ENCODE data around the gene CHN2.

Gene CHN2

DNA sequence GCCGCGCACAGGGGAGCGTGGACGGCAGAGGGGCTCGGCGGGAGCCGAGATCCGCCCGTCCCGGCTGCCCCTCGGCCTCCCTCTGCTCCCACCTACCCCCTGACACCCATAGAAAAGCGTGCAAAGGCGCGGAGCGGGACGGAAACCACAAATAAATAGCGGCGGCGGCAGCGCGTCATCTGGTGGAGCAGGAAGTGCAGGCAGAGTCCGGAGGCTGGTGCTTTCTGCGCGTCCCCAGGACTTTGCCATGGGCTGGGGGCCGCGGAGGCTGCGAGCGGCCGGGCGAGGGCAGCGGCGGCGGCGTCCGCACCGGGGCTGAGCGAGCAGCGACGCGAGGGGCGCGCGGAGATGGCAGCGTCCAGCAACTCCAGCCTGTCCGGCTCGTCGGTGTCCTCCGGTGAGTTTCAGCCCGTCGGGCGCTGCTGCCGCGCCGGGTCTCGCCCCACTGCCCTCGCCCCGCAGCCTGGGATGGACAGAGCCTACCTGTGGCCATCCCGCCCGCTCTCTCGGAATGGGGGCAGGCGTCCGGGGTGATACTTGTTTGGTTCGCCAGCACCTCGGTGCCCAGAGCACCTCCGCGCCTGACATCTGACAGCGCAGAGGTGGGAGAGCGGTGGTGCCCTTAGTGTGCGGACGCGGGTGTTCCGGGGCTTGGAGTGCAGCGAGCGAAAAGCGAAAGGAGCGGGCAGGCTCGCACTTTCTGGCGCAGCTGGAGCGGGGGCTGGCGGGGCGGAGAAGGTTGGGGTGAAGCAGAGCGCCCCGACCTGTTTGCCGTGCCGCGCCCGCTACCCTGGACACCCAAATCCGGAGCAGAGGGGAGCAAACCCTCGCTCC, at the start of gene CHN2:
CHN2 (plus strand) TSS at position 182 of the 834 bp plus-strand sequence.
- DNase-seq (ENCODE audit: low read depth, low spot score) = no peak

DNA sequence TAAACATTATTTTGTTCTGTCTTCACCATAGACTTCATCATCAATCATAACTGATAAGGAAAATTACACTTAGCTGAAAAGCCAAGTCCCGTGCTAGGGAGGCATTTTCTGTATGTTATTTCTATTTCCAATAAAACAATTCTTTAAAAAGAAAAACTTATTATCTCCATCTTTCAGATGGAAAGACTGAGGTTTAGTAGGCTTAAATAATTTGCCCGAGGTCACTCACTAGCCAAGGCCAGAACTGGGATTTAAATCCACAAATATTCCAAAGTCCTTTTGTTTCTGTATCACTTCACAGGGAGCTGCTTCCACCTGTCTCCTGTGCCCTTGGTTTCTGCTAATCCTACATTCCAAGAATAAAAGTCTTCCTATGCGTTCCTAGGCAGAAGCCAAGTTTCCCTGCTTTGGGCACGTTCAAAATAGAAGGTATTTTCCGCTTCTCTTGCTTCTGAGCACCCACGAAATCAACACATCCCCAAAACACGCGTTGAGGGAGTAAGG, 49.0 kb upstream of the CHN2 start:
- no peak for DNase-seq (ENCODE audit: low read depth, low spot score)

DNA sequence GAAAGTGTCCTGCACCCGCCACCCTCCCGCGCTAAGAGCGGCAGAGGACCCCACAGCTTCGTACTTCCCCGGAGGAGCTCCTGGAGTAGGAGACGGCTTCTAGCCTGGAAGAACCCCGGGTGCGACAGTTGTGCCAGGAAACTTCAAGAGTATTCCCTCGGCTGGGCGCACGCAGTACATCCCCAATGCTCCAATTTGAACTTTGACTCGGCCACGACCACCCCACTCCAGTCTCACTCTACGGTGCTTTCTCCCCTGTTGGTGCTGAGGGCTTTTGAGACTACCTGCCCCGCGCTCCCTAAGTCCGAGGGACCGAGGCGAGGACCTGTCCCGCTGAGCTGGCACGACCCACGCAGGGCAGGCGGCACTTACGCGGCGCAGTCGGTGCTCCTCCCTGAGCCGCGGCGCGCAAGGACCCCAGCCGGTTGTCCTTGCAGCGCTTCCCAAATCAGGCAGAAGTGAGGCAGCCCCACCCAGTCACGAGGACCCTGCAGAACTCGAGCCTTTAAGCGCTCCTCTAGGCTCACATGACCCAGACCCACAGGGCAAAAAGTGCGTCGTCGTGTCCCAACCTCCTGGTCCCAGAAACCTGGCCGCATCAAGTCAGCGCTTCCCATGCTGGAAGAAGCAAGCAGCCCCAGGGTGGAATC, 48.4 kb upstream of the CHN2 start, which contains the start of gene CPVL:
CPVL (minus strand) TSS at position 481 of the 650 bp plus-strand sequence. CDS start 25,476 bp downstream, outside the sequence.
- DNase-seq (ENCODE audit: low read depth, low spot score) = peak; percentile 57

DNA sequence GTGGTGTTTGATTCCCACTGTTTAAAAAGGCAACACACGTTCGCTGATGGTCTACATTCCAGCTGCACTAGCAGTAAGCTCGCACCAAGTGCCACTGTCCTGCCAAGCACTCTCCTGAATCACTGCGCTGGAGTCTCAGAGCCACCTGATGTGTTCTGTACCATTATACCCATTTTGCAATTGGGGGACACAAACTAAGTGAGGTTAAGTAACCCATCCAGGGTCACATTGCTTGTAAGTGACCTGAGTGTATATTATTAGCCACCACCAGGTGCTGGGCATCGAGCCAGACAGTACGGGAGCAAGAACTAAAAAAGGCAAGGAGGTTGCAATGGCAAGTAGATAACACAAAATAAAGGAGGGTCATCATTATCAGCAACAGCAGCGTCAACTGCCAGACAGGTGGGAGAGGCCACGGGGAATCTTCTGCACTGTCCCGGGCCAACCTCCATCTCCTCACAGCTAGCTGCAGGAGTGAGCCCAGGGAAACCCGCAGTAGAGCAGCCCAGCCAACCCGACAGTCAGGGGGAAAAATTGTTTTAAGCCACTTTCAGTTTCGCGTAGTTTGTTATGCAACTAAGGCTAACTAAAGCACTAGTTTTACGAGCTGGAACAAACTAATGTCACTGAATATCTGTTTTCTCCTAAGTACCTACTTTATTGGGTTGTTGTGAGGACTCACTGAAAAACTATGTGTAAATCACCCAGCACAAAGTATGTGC, 47.5 kb upstream of the CHN2 start:
- no peak for DNase-seq (ENCODE audit: low read depth, low spot score)

DNA sequence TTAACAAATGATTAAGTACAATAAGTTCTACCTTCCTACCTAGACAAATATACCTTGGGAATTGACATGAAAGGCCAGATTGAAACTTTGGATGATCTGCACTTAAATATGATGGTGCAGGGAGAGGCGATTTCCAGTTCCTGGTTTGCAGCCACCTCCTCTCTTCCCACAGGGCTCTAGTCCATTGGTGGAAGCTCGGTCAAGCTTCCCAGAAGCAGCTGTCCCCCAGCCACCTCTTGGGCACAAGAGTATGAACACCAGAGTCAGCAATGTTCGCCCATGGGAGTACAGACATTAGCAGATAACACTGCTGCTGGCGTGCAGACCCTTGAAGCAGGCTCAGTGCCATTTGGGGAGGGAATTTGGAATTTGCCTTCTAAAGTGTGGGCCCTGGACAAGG, 46.8 kb upstream of the CHN2 start:
- no peak for DNase-seq (ENCODE audit: low read depth, low spot score)

DNA sequence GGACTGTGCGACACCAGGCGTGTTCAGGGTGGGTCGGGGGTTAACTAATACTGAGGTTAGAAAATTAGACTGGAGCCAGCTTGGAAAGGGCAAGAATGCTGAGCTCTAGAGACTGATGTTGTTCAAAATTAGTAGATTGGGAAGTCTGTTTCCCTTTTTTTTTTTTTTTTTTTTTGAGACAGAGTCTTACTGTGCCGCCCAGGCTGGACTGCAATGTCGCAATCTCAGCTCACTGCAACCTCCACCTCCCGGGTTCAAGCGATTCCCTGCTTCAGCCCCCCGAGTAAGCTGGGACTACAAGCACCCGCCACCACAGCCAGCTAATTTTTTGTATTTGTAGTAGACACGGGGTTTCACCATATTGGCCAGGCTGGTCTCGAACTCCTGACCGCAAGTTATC, 45.5 kb upstream of the CHN2 start:
- DNase-seq (ENCODE audit: low read depth, low spot score) = no peak

DNA sequence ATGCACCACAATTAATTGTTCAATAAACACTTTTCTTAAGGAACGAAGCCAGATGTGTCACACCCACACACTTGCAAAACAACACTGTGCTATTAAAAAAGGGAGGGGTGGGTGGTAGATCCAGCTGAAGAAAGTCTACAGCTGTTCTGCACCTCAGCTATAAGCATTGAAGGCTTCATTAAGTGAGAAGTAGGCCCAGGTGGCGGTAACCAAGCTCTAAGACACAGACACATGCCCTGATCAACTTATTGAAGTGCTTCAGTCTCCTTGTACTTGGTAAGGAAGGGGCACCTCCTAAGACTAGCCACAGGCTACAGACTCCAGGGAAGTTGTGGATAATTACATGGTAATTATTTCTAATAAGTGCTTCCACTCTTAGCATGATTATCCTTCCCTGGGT, 43.7 kb upstream of the CHN2 start:
- DNase-seq (ENCODE audit: low read depth, low spot score) = no peak

DNA sequence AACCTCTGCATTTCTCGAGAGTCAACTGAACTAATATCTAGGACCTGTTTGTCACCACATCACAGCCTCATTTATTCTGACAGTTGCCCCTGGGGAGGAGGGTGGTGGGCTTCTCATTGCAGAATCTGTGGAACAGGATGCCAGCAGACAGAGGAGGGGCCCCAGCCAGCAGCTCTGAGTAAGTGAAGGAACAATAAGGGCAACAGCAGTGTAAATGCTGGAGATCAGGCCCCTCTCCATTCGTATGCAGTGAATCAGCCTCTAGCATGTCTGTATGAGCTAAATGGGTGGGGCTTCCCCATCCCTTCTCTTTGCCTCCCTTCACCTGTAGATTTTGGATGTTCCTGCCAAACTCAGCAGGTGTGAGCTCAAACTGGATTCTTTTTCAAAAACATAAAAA, 40.5 kb upstream of the CHN2 start:
- DNase-seq (ENCODE audit: low read depth, low spot score) = no peak

DNA sequence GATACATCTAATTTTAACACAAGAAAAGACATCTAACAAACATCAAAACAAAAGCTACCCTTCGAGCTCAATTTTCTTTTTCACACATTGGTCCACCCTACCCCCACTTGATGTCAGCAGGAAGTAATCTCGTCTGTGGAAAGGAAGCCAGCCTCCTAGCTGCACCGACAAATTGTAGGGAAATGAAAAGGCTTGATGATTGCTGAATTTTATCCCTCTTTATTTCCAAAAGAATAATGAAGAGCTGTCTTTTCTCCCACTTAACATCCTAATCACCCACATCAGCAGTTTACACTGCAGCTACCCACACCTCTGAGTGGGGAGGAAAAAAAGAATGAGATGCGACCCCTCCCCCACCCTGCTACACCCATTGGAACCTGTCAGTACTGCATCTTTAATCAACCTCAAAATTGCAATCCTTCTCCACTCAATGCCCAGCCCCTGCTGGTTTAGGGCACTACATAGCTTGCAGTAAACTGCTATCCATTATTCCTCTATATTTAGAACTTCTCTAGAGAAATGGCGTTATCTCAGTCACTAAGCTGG, 37.6 kb upstream of the CHN2 start:
- DNase-seq (ENCODE audit: low read depth, low spot score) = no peak

DNA sequence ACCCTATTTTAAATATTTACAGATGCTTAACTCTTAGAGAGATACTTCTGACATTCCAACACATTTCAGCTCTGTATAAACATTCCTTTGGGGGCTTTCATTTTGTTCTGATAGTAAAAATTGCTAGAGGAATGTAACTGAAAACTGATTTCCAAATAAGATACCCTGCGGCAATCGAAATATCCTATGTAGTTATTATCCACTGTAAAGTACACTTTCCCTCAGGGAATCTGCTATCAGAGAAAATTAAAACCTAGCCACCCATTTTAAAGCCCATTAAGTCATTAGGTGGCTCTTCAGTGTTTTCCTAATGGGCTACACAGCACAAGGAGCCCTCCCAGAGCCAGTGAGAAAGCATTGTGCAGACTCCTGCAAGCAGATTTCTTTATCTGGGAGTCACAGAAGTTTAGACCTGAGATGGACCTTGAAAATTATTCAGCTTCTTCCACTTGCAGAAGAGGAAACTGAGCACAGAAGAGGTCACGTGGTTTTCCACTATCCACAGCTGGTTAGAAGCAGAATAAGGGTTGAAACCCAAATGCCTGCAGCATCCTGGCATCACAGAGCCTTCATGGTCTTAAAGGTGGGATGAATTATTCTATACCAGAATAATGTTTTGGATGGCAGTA, 35.7 kb upstream of the CHN2 start:
- no peak for DNase-seq (ENCODE audit: low read depth, low spot score)

DNA sequence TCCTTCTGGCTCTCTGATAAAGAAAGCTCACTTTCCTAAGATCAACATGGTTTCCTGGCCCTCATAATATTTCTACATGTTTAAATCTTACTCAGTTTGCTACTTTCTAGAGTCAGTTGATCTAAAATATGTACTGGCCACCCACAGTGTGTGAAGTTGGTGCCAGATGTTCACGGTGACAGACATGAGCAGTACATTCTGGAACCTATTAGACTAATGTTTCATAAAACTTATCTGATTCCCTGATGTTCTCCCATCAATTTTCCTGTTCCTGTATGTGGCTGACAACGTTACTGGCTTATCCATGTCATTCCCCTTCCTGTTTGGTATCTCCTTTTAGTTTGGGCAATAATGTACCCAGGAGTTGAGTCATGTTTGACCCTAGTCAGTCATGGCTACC, 34.5 kb upstream of the CHN2 start:
- no peak for DNase-seq (ENCODE audit: low read depth, low spot score)

DNA sequence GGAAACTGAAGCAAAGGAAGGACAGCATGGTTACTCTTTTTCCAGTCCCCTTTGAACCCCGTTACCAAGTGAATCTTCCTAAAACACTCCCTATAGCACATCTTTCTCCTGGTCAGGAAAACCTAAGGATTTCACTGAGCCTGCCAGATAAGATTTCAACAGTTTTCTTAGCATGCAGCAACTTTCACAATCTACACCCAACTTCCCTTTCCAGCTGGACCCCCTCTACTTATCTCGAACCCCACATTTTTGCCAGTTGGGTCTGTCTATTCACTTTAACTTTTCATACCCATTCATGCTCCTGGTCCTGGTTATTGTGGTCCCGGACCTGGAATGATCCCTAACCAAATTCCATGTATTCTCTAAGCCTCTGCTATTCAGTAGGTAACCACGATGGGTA, 33.3 kb upstream of the CHN2 start:
- no peak for DNase-seq (ENCODE audit: low read depth, low spot score)

DNA sequence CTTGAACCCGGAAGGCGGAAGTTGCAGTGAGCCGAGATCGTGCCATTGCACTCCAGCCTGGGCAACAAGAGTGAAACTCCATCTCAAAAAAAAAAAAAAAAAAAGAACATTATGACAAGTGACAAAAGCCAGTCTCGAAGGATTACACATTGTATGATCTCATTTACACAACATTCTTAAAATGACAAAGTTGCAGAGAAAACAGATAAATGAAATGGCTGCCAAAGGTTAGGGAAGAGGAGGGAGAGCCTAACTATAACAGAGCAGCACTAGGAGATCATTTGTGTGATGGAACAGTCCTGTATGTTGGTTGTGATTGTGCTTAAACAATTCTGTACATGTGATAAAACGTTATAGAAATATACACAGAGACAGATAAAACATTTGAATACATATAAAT, 32.0 kb upstream of the CHN2 start:
- DNase-seq (ENCODE audit: low read depth, low spot score) = no peak

DNA sequence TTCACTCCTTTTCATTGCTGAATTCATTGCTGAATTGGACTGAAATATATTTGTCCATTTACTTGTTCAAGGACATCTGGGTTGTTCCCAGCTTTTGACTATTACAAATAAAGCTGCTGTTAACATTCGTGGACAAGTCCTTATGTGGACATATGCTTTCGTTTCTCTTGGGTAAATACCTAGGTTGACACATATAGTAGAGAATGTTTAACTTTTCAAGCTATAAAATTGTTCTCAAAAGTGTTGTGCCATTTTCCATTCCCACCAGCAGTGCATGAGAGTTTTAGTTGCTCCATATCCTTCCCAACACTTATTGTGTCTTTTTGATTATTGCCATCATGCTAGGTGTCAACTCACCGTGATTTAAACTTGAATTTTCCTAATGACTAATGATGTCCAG, 30.7 kb upstream of the CHN2 start:
- no peak for DNase-seq (ENCODE audit: low read depth, low spot score)

DNA sequence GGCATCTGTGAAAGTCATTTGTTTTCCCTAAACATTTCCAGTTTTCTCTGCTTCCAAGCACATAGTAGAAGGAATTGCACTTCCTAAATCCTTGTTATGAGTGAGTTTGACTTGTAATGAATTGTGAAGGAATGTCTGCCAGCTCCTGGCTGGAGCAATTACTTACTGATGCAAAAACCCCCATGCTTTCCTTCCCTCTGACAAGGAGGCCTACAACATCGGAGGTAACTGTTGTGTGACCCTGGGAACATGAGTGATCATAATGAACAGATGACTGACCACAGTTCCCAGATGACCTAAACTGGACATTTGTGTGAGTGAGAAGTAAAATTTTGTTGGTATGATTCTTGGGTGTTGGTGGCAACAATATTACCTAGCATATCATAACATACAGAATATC, 26.9 kb upstream of the CHN2 start:
- DNase-seq (ENCODE audit: low read depth, low spot score) = no peak

DNA sequence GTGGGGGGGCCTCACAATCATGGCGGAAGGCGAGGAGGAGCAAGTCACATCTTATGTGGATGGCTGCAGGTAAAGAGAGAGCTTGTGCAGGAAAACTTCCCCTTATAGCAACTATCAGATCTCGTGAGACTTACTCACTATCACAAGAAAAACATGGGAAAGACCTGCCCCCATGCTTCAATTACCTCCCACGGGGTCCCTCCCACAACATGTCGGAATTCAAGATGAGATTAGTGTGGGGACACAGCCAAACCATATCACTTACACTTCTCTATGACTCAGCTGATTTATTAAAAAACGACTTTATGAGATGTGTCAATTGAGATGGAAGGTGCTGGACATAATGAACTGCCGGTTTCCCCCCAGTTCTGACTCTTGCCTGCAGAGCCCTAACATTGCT, 23.8 kb upstream of the CHN2 start:
- DNase-seq (ENCODE audit: low read depth, low spot score) = no peak

DNA sequence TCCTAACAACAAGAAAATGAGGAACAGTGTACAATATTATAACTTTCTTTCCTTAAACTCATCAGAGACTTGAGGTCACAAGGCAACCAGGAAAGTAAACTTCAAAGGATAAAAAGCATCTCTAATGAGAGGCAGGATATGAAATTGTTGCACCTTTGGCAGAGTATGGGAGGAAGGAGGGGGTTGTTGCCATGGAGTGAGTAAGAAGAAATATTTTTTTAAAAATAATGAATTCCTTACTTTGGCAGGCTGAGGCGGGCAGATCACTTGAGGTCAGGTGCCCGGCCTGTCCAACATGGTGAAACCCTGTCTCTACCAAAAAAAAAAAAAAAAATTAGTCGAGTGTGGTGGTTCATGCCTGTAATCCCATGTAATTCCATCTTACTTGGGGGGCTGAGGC, 21.1 kb upstream of the CHN2 start:
- no peak for DNase-seq (ENCODE audit: low read depth, low spot score)

DNA sequence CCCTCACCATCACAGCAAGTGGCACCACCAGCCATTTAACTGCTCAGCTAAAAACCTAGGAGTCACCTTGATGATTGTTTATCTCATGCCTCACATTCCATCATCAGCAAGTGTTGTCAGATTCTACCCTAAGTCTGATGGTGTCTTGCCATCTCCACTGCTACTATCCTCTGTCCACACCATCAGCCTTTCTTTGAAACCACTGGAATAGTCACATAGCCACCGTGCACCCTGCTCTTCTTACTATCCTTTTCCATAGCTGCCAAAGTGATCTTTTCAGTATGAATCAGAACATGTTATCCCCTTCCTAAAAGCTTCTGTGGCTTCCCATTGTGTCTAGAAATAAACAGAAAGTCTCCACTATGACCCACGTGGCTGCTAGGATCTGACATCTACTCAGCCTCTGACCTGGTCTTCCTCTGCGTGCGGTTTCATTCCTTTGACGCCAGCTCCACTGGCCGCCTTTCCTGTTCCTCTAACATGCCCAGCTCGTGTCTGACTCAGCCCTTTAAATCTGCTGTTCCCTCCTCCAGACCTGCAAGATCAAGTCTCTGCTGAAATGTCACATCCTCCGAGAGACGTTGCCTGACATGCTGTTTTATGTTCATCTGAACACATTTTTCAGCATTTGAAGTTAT, 16.5 kb upstream of the CHN2 start:
- DNase-seq (ENCODE audit: low read depth, low spot score) = no peak

DNA sequence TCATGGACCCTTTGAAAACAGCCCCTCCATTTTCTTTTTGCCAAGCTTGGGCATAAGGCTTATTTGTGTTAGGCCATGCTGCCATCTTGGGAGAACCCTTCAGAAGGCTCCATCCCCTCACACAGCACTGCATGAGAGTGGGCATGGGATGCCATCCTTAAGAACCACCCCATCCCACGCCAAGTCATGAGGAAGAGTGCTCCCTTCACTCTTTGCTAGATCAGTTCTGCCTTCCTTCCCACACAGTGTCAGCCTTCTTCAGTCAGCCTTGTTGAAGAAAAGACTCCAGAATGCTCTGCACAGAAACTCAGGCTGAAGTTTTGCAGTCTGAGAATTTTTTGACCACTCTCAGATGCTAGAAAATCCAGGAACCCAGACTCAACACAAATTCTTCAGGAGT, 15.5 kb upstream of the CHN2 start:
- DNase-seq (ENCODE audit: low read depth, low spot score) = no peak

DNA sequence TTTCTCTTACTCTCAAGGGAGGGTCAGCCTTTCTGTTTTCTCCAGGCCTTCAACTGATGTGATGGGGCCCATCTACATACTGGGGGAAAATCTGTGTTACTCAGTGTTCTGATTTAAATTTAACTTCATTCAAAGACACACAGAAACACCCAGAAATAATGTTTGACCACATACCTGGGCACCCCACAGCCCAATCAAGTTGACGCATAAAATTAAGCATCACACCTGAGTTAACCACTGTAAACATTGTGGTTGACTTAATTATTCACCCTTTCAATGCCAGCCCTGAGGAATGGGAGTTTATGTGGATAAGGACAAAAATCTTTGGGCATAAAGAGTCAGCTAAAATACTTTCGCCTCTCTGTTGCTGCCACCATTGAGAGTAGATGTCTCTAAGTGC, 10.0 kb upstream of the CHN2 start:
- no peak for DNase-seq (ENCODE audit: low read depth, low spot score)

DNA sequence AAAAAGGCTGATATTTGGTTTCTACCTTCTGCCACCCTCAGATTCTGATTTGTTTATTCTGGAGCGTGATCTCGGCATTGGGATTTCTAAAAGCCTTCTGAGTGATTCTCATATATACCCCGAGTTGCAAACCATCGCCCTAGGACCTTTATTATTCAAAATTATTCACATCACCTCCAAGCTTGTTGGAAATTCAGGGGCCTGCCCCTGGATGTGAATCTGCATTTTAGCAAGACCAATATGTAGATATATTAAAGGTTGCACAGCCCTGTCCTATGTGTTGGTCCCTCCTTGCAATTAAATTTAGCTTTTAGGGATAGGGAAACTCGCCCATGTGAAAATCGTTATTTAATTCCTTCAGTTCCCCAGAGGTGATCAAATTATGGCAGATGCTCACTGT, 9.0 kb upstream of the CHN2 start:
- no peak for DNase-seq (ENCODE audit: low read depth, low spot score)

All from iPS DF 19.7 (cell line).